PC-3 (cell line): ENCODE results near the gene HRH2.

Source experiments
- CTCF ChIP-seq: fragments of 300-600 bp; sonication (generic); conservative IDR thresholded peaks from 2 replicates; pipeline ENCODE4 v1.5.1; 2017; ENCODE audit warnings: antibody characterized with exemption, low read depth, mild to moderate bottlenecking, low read length
- EZH2 ChIP-seq: fragments of 300-600 bp; sonication (generic); IDR thresholded peaks from one replicate; pipeline ENCODE4 v1.6.1; 2017; ENCODE audit warnings: antibody characterized with exemption, mild to moderate bottlenecking, low read length; ENCODE audit not compliant: unreplicated experiment
- EZH2phosphoT487 ChIP-seq: fragments of 300-600 bp; sonication (generic); IDR thresholded peaks from 2 replicates; pipeline ENCODE4 v1.6.1; 2018; ENCODE audit warnings: mild to moderate bottlenecking, antibody characterized with exemption, low read length, borderline replicate concordance

DNA sequence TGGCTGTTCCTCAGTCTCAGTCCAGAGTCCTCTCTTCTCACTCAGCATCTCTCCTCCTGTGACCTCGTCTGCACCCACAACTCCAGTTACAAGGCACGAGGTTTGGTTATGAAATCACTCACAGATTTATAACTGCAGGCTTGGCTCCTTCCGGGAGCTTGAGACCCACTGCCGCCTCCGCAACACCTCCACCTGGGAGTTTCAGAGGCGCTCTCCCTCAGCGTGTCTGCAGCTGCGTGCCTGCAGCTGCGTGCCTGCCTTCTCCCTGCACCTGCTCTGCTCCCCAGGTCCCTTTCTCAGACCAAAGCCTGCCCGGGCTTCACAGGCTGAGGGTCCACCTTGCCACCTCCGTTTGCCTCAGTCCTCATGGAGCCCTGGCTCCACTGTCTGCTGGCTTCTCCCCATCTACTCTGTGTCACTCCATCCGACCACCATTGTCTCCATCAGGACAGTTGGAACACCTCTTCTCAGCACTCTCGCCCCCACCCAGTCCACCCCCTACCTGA lies 51.5 kb downstream of the HRH2 start:
- TF ChIP-seq CTCF (no peak), EZH2 (no peak), EZH2phosphoT487 (no peak)
